Measurements from ENCODE around the gene PIGB. TPM values are rescaled to one million over a fixed set of nuclear protein-coding genes. Genes with fewer than 3 reads are reported as not detected.
"Not testable (repeated sequence)": the region's sequence is repeated elsewhere in the genome, so short reads cannot be mapped to it uniquely, and the experiment has no call there.

PIGB gene
- total RNA-seq, 3 donors from 2014 or later (not counting 1 experiment from before 2014, with no cell fraction given), result 24.9 to 33.5 (median 26.1) TPM

- no peak overlapping the region for H3K4me3 Mint-ChIP-seq
- no peak overlapping the region for H3K27ac Mint-ChIP-seq
- no peaks in the 10 kb centered on the region for H3K9me3 ChIP-seq (ENCODE audit: control insufficient read depth, insufficient read depth, low read length)
- H3K27ac ChIP-seq (ENCODE audit: low read length), result no peak overlapping the region
- peaks cover 4% of the 10 kb centered on the region for H3K4me1 ChIP-seq (ENCODE audit: control insufficient read depth, insufficient read depth, low read length)
- no peaks in the 10 kb centered on the region for H3K36me3 Mint-ChIP-seq
- H3K27me3 Mint-ChIP-seq (ENCODE audit: low read depth in 2 of 2), result no peaks in the 10 kb centered on the region
- no peaks in the 10 kb centered on the region for H3K27me3 ChIP-seq (ENCODE audit: control insufficient read depth, insufficient read depth, low read length)
- DNase-seq (no peak), ATAC-seq (no peak)
- no peaks in the 10 kb centered on the region for H3K9me3 Mint-ChIP-seq
- H3K36me3 ChIP-seq (ENCODE audit: control insufficient read depth, insufficient read depth, low read length), result no peaks in the 10 kb centered on the region
- peaks cover 51 to 58% of the 10 kb centered on the region in 2 donors for H3K4me1 Mint-ChIP-seq
- no peak for TF ChIP-seq CTCF (IDR thresholded peaks at IDR 0.05)
- H3K4me3 ChIP-seq (ENCODE audit: low read length), result no peak overlapping the region
- intact Hi-C loops (cut with micrococcal nuclease), result no loop called here
- 95% methylated on average over 5 of the region's 5 CpGs for WGBS (ENCODE audit: insufficient coverage)
Measured at GRCh38 chr15:55398243-55398642, 79.2 kb downstream of the PIGB start.

- H3K27ac Mint-ChIP-seq; DNase-seq; ATAC-seq; H3K36me3 ChIP-seq (ENCODE audit: control insufficient read depth, insufficient read depth, low read length); H3K27ac ChIP-seq (ENCODE audit: low read length); H3K27me3 ChIP-seq (ENCODE audit: control insufficient read depth, insufficient read depth, low read length); H3K9me3 Mint-ChIP-seq; H3K4me1 ChIP-seq (ENCODE audit: control insufficient read depth, insufficient read depth, low read length); H3K4me3 ChIP-seq (ENCODE audit: low read length); H3K36me3 Mint-ChIP-seq; H3K9me3 ChIP-seq (ENCODE audit: control insufficient read depth, insufficient read depth, low read length); H3K27me3 Mint-ChIP-seq (ENCODE audit: low read depth in 2 of 2); H3K4me3 Mint-ChIP-seq: not testable (repeated sequence)
- intact Hi-C loops (cut with micrococcal nuclease), result loop anchor here (10.0 kb wide), 1 partner anchor 115 kb away; the partner anchor contains the start of gene RAB27A
- peaks cover 55 to 57% of the 10 kb centered on the region in 2 donors for H3K4me1 Mint-ChIP-seq
- WGBS (ENCODE audit: insufficient coverage), result 97% methylated on average over 8 of the region's 8 CpGs
Measured at GRCh38 chr15:55400050-55400449, 81.0 kb downstream of the PIGB start.

GRCh38 chr15:55401786-55402246 is 82.8 kb downstream of the PIGB start:
- no peak for TF ChIP-seq CTCF (IDR thresholded peaks at IDR 0.05)
- H3K27me3 Mint-ChIP-seq (ENCODE audit: low read depth in 2 of 2), result no peaks in the 10 kb centered on the region
- peak overlapping the region; percentile 78 to 88 for H3K27ac Mint-ChIP-seq
- H3K4me3 Mint-ChIP-seq, result no peak overlapping the region
- no peaks in the 10 kb centered on the region for H3K36me3 ChIP-seq (ENCODE audit: control insufficient read depth, insufficient read depth, low read length)
- no peaks in the 10 kb centered on the region for H3K36me3 Mint-ChIP-seq
- no peak overlapping the region for H3K27ac ChIP-seq (ENCODE audit: low read length)
- no peak for ATAC-seq
- H3K4me3 ChIP-seq (ENCODE audit: low read length), result no peak overlapping the region
- no peak for DNase-seq
- H3K4me1 Mint-ChIP-seq, result peaks cover 40 to 50% of the 10 kb centered on the region in 2 donors
- intact Hi-C loops (cut with micrococcal nuclease), result loop anchor here (10.0 kb wide), 1 partner anchor 117 kb away; the partner anchor contains the start of gene RAB27A
- H3K27me3 ChIP-seq (ENCODE audit: control insufficient read depth, insufficient read depth, low read length), result no peaks in the 10 kb centered on the region
- WGBS (ENCODE audit: insufficient coverage), result 100% methylated on average over 1 of the region's 1 CpG
- no peaks in the 10 kb centered on the region for H3K9me3 ChIP-seq (ENCODE audit: control insufficient read depth, insufficient read depth, low read length)
- peaks cover 12% of the 10 kb centered on the region for H3K4me1 ChIP-seq (ENCODE audit: control insufficient read depth, insufficient read depth, low read length)
- no peaks in the 10 kb centered on the region for H3K9me3 Mint-ChIP-seq

GRCh38 chr15:55402707-55403106 is 83.7 kb downstream of the PIGB start:
- no peak for DNase-seq
- peak in 2 of 3 donors; percentile 46 to 50 for ATAC-seq
- no peak for TF ChIP-seq CTCF (IDR thresholded peaks at IDR 0.05)
- H3K27ac Mint-ChIP-seq, result peak overlapping the region; percentile 78 to 88
- intact Hi-C loops (cut with micrococcal nuclease), result loop anchor here (10.0 kb wide), 1 partner anchor 118 kb away; the partner anchor contains the start of gene RAB27A
- H3K27ac ChIP-seq (ENCODE audit: low read length), result no peak overlapping the region
- H3K9me3 ChIP-seq (ENCODE audit: control insufficient read depth, insufficient read depth, low read length), result no peaks in the 10 kb centered on the region
- H3K27me3 ChIP-seq (ENCODE audit: control insufficient read depth, insufficient read depth, low read length), result no peaks in the 10 kb centered on the region
- peaks cover 42 to 52% of the 10 kb centered on the region in 2 donors for H3K4me1 Mint-ChIP-seq
- peaks cover 20% of the 10 kb centered on the region for H3K4me1 ChIP-seq (ENCODE audit: control insufficient read depth, insufficient read depth, low read length)
- no peak overlapping the region for H3K4me3 ChIP-seq (ENCODE audit: low read length)
- H3K36me3 Mint-ChIP-seq, result no peaks in the 10 kb centered on the region
- no peaks in the 10 kb centered on the region for H3K27me3 Mint-ChIP-seq (ENCODE audit: low read depth in 2 of 2)
- H3K9me3 Mint-ChIP-seq, result no peaks in the 10 kb centered on the region
- H3K4me3 Mint-ChIP-seq, result peak overlapping the region; percentile 28
- no peaks in the 10 kb centered on the region for H3K36me3 ChIP-seq (ENCODE audit: control insufficient read depth, insufficient read depth, low read length)
